Stimulated activated CD8-positive, alpha-beta memory T cell treated with anti-CD3 and anti-CD28 coated beads, Interleukin-4, amount 100 ng/mL, for 1 hour (primary cell): ENCODE measurements around the gene MYBPC1.
"Not testable (repeated sequence)": the region's sequence is repeated elsewhere in the genome, so short reads cannot be mapped to it uniquely, and the experiment has no call there.

Experiments used
- DNase-seq, 2 donors: peaks; one replicate each; pipeline ENCODE4 v3.0.0-alpha.2; 2020; ENCODE audit warnings: low read depth in 2 of 2, low spot score in 1 of 2

The MYBPC1 gene

GRCh38 chr12:101653503-101653902 is 58.7 kb downstream of the MYBPC1 start:
- DNase-seq = no peak

GRCh38 chr12:101654442-101654841 is 59.7 kb downstream of the MYBPC1 start:
- no peak for DNase-seq

GRCh38 chr12:101655393-101655792 is 60.6 kb downstream of the MYBPC1 start:
- DNase-seq = no peak

GRCh38 chr12:101660662-101661061 is 65.9 kb downstream of the MYBPC1 start:
- DNase-seq = not testable (repeated sequence)

- no peak for DNase-seq
These were observed 68.5 kb downstream of the MYBPC1 start for GRCh38 chr12:101663298-101663697.

DNA sequence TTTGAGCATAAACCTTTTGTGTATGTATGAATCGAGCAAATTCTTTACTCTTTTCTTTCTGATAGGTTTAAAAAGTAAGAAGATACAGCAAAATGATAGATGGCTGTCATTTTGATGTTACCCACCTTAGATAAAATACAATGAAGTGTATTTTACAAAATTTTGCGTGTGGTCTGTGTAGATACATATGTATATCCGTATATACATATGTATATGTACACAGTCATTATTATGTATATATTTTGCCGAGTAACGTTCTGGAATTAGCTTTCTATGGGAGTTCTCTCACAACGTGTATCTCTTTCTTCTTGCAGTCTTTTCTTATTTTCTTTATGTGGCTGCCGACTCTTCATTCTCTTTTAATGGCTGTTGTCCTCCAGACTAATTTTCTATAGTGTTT is 70.2 kb downstream of the MYBPC1 start:
- DNase-seq = no peak

GRCh38 chr12:101666052-101666728 is 71.4 kb downstream of the MYBPC1 start:
- no peak for DNase-seq

- DNase-seq = no peak
These were observed 72.8 kb downstream of the MYBPC1 start for GRCh38 chr12:101667591-101667990.

GRCh38 chr12:101670007-101670671 is 75.4 kb downstream of the MYBPC1 start:
- no peak for DNase-seq

DNA sequence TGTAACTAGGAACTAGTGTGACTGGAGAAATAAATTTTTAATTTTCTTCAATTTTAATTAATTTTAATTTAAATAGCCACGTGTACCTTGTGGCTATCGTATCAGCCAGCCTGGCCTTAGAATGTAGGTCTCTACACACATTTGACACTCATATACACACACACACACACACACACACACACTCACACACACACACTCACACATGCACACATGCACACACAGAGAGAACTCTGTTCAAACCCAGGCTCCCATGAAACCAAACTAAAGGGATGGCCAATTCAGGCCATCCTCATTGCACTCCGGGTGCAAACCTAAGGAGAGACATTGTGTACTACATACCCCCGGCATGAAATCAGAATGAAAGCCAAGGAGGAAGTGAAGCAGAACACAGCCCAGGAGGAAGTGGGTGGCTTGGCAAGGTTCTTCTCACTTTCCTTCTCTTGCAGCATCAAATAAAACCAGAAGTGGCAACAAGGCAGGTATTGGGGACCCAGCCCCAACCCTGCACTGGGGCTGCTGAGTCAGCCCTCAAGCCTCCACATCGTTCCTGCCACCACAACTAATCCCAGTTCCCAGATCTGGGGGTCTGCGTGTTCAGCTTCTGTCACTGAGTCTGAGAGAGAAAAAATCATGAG is 76.5 kb downstream of the MYBPC1 start:
- no peak for DNase-seq

DNA sequence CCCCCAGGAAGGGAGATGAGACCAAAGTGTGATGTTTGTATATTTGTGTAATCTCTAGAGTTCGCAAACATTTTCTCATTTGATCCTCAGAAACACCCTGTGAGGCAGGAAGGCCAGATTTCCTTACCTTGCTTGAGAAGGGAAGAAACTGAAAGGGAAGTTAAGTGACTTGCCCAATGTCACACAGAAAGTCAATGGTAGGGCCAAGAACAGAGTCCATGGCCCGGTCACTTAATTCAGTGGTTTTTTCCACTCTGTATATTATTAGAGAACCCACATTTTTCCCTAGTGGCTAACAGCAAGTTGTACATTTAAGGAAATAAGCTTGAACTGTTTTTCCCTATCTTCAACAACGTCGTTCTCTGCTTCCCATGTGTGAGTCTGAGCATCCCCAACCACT is 77.1 kb downstream of the MYBPC1 start:
- no peak for DNase-seq

DNA sequence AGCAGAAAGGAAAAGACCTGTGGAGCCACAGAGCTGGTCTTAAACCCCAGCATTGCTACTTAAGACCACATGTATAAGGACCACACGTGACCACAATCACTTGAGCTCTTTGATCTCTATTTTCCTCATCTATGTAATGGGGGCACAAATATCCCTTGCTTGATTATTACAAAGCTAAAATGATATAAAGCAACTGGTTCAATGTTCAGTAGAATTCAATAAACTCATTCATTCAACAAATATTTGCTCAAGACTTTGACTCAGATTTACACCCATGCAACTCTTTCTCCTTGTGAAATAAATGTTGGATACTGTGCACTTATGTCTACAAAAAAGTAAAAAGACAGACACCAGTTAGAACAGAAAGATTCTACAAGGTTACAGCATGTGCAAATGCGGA is 80.8 kb downstream of the MYBPC1 start:
- DNase-seq = no peak

DNA sequence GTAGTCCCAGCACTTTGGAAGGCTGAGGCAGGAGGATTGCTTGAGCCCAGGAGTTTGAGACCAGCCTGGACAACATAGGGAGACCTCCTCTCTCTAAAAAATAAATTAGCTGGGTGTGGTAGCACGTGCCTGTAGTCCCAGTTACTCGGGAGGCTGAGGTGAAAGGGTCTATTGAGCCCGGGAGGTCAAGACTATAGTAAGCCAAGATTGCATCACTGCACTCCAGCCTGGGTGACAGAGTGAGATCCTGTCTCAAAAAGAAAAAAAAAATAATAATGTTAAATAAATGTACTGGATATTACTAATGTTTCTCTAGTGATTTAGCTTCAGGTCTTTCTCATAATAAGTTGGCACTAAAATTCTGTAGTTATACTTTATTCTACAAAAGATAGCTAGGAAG is 81.7 kb downstream of the MYBPC1 start:
- not testable (repeated sequence) for DNase-seq

GRCh38 chr12:101678081-101678480 is 83.3 kb downstream of the MYBPC1 start:
- no peak for DNase-seq

- DNase-seq = no peak
These were observed 85.5 kb downstream of the MYBPC1 start for GRCh38 chr12:101680240-101680639.

DNA sequence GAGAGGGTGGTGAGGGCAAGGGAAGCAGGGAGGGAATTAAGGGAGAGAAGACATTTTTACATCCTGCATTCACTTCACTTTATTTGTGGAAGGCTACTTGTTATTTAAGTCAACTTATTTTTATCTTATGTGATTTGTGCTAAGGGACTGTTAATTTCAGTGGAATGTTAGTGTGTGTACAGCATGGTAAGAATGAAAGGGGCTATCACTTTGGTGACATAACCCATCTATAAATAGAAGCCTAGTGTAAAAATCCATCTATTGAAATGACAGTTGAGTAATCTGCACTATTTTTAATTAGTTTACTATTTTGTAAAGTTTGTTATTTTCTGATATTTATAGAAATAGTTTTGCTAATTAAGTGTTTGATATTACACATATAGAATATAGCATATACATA is 85.9 kb downstream of the MYBPC1 start:
- no peak for DNase-seq

- DNase-seq = not testable (repeated sequence)
These were observed 86.9 kb downstream of the MYBPC1 start for GRCh38 chr12:101681627-101682026.

- DNase-seq = no peak
These were observed 90.3 kb downstream of the MYBPC1 start for GRCh38 chr12:101685092-101685491.

GRCh38 chr12:101686176-101686575 is 91.4 kb downstream of the MYBPC1 start:
- no peak for DNase-seq

DNA sequence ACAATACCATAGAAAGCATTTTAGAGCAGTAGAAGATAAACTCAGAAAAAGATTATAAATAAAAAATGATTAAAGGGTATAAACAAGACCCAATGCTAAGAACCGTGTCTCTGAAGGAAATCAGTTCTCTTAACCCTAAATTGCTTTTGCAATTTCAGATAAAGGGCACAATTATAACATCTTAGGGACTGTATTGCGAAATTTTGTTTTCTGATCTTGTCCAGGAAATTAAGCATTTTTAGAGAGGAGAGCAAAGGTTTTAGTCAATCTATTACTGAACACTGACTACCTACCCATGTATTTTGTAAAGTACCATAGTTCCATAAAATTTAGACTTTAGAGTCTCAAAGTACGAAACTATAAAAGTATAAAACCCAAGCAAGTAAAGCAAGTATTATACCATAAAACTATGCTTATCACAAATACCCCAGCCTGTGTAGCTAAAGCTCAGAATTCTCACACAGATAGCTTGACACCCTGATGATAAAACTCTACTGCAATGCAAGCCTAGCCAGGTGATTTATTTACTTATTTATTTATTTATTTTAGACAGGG is 95.8 kb downstream of the MYBPC1 start:
- DNase-seq = no peak

DNA sequence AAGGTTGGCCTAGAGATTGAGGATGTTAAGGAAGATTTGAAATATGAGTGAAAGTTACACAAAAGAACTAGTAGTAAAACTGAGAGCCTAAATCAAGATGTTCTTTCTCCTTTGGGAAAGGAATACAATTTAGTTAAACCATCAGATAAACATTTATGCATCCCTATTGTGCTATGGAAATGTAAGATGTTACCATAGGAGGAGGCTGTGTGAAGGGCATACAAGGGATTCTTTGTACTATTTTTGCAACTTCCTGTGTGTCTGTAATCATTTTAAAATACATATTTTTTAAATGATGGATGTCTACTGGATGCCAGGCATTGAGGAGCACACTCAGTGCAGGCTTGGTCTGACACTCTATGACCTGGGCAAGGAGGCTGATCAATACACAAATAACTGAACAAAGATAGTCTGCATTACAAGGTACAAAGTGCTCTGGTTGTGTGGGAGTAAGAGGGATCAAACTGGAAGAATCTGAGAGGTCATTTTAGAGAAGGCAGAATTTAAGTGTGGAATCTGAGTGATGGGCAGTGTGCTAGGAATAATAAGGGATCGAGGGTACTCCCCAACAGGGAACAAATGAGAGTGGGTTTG is 96.8 kb downstream of the MYBPC1 start:
- DNase-seq = no peak
